ENCODE measurements around the gene SP7. TPM values are rescaled to one million over a fixed set of nuclear protein-coding genes. Genes with fewer than 3 reads are reported as not detected.

SP7 gene
- total RNA-seq, 1 donor from 2014 or later, result 0.22 TPM

- no peak for DNase-seq (ENCODE audit: extremely low spot score, unreplicated experiment)
- Mint-ChIP-seq H3K9me3 (no peaks in the 10 kb centered on the region), H3K36me3 (peaks cover 9% of the 10 kb centered on the region), H3K27ac (no peak overlapping the region), H3K4me3 (no peak overlapping the region), H3K4me1 (ENCODE audit: unreplicated experiment) (no peaks in the 10 kb centered on the region), H3K27me3 (no peaks in the 10 kb centered on the region)
- no peak for TF ChIP-seq CTCF (conservative IDR thresholded peaks at IDR 0.05)
These were observed 47.8 kb downstream of the SP7 start for GRCh38 chr12:53288322-53288721.

GRCh38 chr12:53287741-53288216 lies 48.4 kb downstream of the SP7 start:
- Mint-ChIP-seq H3K27me3 (no peaks in the 10 kb centered on the region), H3K4me3 (no peak overlapping the region), H3K4me1 (ENCODE audit: unreplicated experiment) (no peaks in the 10 kb centered on the region), H3K27ac (peak overlapping the region; percentile 3), H3K36me3 (peaks cover 9% of the 10 kb centered on the region), H3K9me3 (no peaks in the 10 kb centered on the region)
- peak; percentile 75 for TF ChIP-seq CTCF (conservative IDR thresholded peaks at IDR 0.05)
- DNase-seq (ENCODE audit: extremely low spot score, unreplicated experiment), result no peak

GRCh38 chr12:53286448-53286847 lies 49.7 kb downstream of the SP7 start:
- no peak for DNase-seq (ENCODE audit: extremely low spot score, unreplicated experiment)
- Mint-ChIP-seq H3K4me3 (no peak overlapping the region), H3K27ac (no peak overlapping the region), H3K27me3 (no peaks in the 10 kb centered on the region), H3K36me3 (peaks cover 9% of the 10 kb centered on the region), H3K9me3 (no peaks in the 10 kb centered on the region), H3K4me1 (ENCODE audit: unreplicated experiment) (no peaks in the 10 kb centered on the region)
- no peak for TF ChIP-seq CTCF (conservative IDR thresholded peaks at IDR 0.05)

- H3K27me3 Mint-ChIP-seq, result no peaks in the 10 kb centered on the region
- H3K4me3 Mint-ChIP-seq, result no peak overlapping the region
- DNase-seq (ENCODE audit: extremely low spot score, unreplicated experiment), result no peak
- H3K27ac Mint-ChIP-seq, result peak overlapping the region; percentile 5
- no peak for TF ChIP-seq CTCF (conservative IDR thresholded peaks at IDR 0.05)
- peaks cover 13% of the 10 kb centered on the region for H3K36me3 Mint-ChIP-seq
- no peaks in the 10 kb centered on the region for H3K4me1 Mint-ChIP-seq (ENCODE audit: unreplicated experiment)
- no peaks in the 10 kb centered on the region for H3K9me3 Mint-ChIP-seq
These were observed 56.2 kb downstream of the SP7 start for GRCh38 chr12:53279888-53280498.

GRCh38 chr12:53279283-53279869 lies 56.8 kb downstream of the SP7 start:
- DNase-seq (ENCODE audit: extremely low spot score, unreplicated experiment), result no peak
- H3K4me3 Mint-ChIP-seq, result no peak overlapping the region
- H3K27me3 Mint-ChIP-seq, result no peaks in the 10 kb centered on the region
- no peak for TF ChIP-seq CTCF (conservative IDR thresholded peaks at IDR 0.05)
- no peak overlapping the region for H3K27ac Mint-ChIP-seq
- H3K36me3 Mint-ChIP-seq, result peaks cover 17% of the 10 kb centered on the region
- no peaks in the 10 kb centered on the region for H3K9me3 Mint-ChIP-seq
- no peaks in the 10 kb centered on the region for H3K4me1 Mint-ChIP-seq (ENCODE audit: unreplicated experiment)

All from type B pancreatic cell (in vitro differentiated cells).